PC-9 (cell line): Measurements from ENCODE around the gene DSCAML1.

Experiments
- CTCF ChIP-seq: fragments of 200-600 bp; sonication (generic); conservative IDR thresholded peaks from 2 replicates; pipeline ENCODE4 v1.6.1; 2017; ENCODE audit warnings: mixed run types, antibody characterized with exemption, mild to moderate bottlenecking, moderate library complexity
- EZH2 ChIP-seq: fragments of 200-600 bp; sonication (generic); IDR thresholded peaks from 2 replicates; pipeline ENCODE4 v1.8.0; 2017; ENCODE audit warnings: antibody characterized with exemption, low read depth

- no peak for TF ChIP-seq CTCF
- no peak for TF ChIP-seq EZH2
Observed at GRCh38 chr11:117585631-117586030, 211.4 kb downstream of the DSCAML1 start.
